Vagina (tissue), 2 donors: Measurements from ENCODE around the gene STON2. TPM values are rescaled to one million over a fixed set of nuclear protein-coding genes. Genes with fewer than 3 reads are reported as not detected.

Source experiments
- DNase-seq, 2 donors: peaks; one replicate each; pipeline ENCODE4 v3.0.0-alpha.2; 2017; ENCODE audit errors: extremely low spot score in 2 of 2
- H3K27ac ChIP-seq: fragments of 200-600 bp; sonication (generic); one replicate; pipeline ENCODE4 v1.5.1; 2019
- H3K27me3 ChIP-seq: fragments of 200-600 bp; sonication (generic); one replicate; pipeline ENCODE4 v1.5.1; 2019
- H3K36me3 ChIP-seq, 2 donors: fragments of 200-600 bp; sonication (generic); one replicate each; pipeline ENCODE4 v1.5.1; 2017 to 2019
- H3K4me1 ChIP-seq: fragments of 200-600 bp; sonication (generic); one replicate; pipeline ENCODE4 v1.5.1; 2019
- H3K4me3 ChIP-seq, 2 donors: fragments of 200-600 bp; sonication (generic); 1 replicate in 1 of 2; 2 replicates in 1 of 2; pipeline ENCODE4 v1.5.1; 2016 to 2019
- H3K9me3 ChIP-seq: fragments of 200-600 bp; sonication (generic); one replicate; pipeline ENCODE4 v1.5.1; 2019
- POLR2A ChIP-seq, 2 donors: fragments of 450-650 bp; IDR thresholded peaks; one replicate each; pipeline ENCODE4 v1.6.1; 2017; ENCODE audit warnings: antibody characterized with exemption in 2 of 2, mild to moderate bottlenecking in 2 of 2, moderate library complexity in 2 of 2
- POLR2AphosphoS5 ChIP-seq, 2 donors: sonication (generic); formaldehyde crosslinking; IDR thresholded peaks; one replicate each; pipeline ENCODE4 v1.9.0; 2017; ENCODE audit warnings: antibody characterized with exemption in 2 of 2, mild to moderate bottlenecking in 2 of 2, low read depth in 1 of 2; ENCODE audit not compliant: insufficient read depth in 1 of 2
- intact Hi-C: fragments of 100-400 bp; cut with DNase I; formaldehyde crosslinking; loops from one replicate; pipeline ENCODE4 v1.15.1; 2023
- total RNA-seq: library from RNA; depleted of rRNA; stranded (reverse); fragments of >200 nt; gene quantifications from one replicate; pipeline ENCODE4 v1.2.3, GENCODE V29; 2016
- TF ChIP-seq, protein P1 (sequence below), 3 experiments: fragments of 450-650 bp in 2 of 3; fragments of 200-600 bp in 1 of 3; sonication (generic) in 1 of 3; IDR thresholded peaks; one replicate each; pipeline ENCODE4 v1.5.1; 2017 to 2019; ENCODE audit warnings: antibody characterized with exemption in 3 of 3, mild to moderate bottlenecking in 2 of 3, moderate library complexity in 2 of 3

The STON2 gene
- total RNA-seq, 1 donor from 2014 or later: 39.8 TPM

DNA sequence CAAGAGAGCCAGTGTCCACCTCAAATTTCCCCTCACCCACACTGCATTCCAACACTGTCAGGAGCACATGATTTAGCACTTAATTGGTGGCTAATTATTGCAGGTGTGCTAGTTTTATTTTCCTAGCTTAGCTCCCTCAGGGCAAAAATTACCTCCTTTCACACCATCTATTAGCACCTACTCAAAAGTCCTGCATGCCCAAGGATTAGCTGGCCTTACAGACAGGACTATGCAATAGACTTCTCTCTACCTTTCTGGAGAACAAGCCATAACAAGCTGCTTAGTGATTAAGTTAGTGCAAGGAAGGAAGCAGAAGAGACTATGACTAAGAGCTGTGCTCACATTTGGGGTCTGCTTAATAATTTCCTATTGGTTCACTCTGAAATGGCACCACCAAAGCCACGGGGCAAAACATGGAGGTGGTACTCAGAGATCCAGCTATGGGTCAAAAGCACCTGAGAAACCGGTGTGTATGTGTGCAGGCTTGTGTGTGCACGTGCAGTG, 69.5 kb downstream of the STON2 start:
- DNase-seq: no peak
- no peak overlapping the region for H3K27ac ChIP-seq
- TF ChIP-seq POLR2AphosphoS5 (IDR thresholded peaks at IDR 0.05; ENCODE audit: insufficient read depth in 1 of 2, low read depth in 1 of 2) (no peak), POLR2A (IDR thresholded peaks at IDR 0.05) (no peak)
- TF ChIP-seq, protein P1, sequence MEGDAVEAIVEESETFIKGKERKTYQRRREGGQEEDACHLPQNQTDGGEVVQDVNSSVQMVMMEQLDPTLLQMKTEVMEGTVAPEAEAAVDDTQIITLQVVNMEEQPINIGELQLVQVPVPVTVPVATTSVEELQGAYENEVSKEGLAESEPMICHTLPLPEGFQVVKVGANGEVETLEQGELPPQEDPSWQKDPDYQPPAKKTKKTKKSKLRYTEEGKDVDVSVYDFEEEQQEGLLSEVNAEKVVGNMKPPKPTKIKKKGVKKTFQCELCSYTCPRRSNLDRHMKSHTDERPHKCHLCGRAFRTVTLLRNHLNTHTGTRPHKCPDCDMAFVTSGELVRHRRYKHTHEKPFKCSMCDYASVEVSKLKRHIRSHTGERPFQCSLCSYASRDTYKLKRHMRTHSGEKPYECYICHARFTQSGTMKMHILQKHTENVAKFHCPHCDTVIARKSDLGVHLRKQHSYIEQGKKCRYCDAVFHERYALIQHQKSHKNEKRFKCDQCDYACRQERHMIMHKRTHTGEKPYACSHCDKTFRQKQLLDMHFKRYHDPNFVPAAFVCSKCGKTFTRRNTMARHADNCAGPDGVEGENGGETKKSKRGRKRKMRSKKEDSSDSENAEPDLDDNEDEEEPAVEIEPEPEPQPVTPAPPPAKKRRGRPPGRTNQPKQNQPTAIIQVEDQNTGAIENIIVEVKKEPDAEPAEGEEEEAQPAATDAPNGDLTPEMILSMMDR (IDR thresholded peaks at IDR 0.05): no peak
- H3K27me3 ChIP-seq: no peaks in the 10 kb centered on the region
- no peaks in the 10 kb centered on the region for H3K9me3 ChIP-seq
- no peak overlapping the region for H3K4me3 ChIP-seq
- intact Hi-C loops: no loop called here
- no peaks in the 10 kb centered on the region for H3K36me3 ChIP-seq
- peaks cover 26% of the 10 kb centered on the region for H3K4me1 ChIP-seq

DNA sequence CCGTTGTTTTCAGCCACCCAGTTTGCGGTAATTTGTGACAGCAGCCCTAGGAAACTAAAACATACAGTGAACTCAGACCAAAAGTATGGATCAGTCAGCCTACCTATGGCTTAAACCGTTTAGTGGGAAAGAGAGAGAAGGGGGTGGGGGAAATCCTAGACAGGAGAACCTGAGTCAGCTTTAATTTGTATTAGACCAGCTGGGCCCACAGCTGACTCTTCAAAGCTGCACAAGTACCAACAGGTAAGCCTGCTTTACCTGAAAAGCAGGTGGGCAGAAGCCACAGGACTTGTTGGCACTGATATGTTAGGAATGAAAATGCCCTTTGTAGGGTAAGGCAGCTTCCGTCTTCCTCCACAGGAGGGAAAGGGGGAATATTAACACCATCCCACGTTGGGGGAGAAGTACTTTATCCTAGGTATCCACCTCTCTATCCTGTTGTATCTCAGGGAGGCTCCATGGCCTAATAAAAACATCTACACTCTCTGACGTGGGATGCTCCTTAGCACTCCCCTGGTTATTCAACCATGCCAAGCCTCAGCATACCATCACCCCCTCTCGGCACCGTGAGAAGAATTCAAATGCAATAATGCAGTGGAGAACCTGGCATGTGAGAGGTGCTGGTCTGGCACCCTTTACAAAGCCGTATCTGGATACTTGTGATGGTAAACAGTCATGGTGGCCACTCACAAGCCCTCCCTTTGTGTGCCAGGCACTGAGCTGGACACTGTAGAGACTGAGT, 70.3 kb downstream of the STON2 start:
- H3K4me3 ChIP-seq: no peak overlapping the region
- intact Hi-C loops: no loop called here

DNA sequence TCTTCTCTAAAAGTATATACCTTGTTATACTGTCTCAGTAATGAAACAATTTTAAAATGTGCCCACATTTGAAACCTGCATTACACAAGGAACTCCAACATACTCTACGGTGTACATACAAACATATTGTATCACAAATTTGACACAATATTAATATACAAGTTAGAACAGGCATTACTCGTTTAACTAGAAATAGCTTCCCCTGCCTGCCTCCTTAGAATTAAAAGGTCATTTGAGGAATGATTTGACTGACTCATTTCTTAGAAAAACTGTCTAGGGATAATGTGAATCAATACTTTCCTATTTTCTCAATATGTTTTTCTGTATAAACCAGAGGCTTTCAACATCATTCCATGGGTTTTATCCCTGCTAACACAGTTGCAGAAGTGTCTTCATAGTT, 73.7 kb downstream of the STON2 start:
- Histone ChIP-seq H3K4me1 (peaks cover 16% of the 10 kb centered on the region), H3K9me3 (no peaks in the 10 kb centered on the region), H3K27me3 (no peaks in the 10 kb centered on the region), H3K27ac (no peak overlapping the region), H3K4me3 (no peak overlapping the region), H3K36me3 (no peaks in the 10 kb centered on the region)
- TF ChIP-seq POLR2AphosphoS5 (IDR thresholded peaks at IDR 0.05; ENCODE audit: insufficient read depth in 1 of 2, low read depth in 1 of 2): peak in 1 of 2 donors; percentile 79
- TF ChIP-seq, protein P1 (IDR thresholded peaks at IDR 0.05): no peak
- DNase-seq: no peak
- intact Hi-C loops: no loop called here

More for the DNA sequence above, 70.3 kb downstream of the STON2 start:
- Histone ChIP-seq H3K27ac (no peak overlapping the region), H3K9me3 (no peaks in the 10 kb centered on the region), H3K4me1 (peaks cover 26% of the 10 kb centered on the region), H3K36me3 (no peaks in the 10 kb centered on the region), H3K27me3 (no peaks in the 10 kb centered on the region)
- no peak for DNase-seq
- TF ChIP-seq POLR2AphosphoS5 (IDR thresholded peaks at IDR 0.05; ENCODE audit: insufficient read depth in 1 of 2, low read depth in 1 of 2) (peak in 1 of 2 donors; percentile 79), POLR2A (IDR thresholded peaks at IDR 0.05) (no peak)

DNA sequence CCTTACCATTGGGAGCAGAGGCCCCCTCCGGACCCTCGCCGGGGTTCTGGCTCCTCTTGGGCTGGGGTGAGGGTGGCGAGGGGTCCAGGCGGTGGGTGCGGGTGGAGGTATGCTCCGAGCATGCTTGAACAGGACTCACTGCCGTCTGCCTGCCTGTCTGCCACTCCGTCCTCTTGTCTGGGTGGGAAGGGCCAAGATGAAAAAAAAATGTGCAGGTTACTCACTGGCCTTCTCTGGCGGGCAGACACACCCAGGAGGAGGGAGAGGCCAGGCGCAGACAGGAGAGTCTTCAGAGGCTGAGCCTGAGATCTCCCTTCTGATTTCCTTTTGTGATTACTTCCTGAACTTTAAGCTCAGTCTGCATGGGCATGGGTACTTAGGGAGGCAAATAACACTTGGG, 76.1 kb downstream of the STON2 start:
- TF ChIP-seq POLR2A (IDR thresholded peaks at IDR 0.05) (no peak), POLR2AphosphoS5 (IDR thresholded peaks at IDR 0.05; ENCODE audit: insufficient read depth in 1 of 2, low read depth in 1 of 2) (peak; percentile 42 to 47)
- DNase-seq: peak in 1 of 2 donors; percentile 29
- no peaks in the 10 kb centered on the region for H3K27me3 ChIP-seq
- no peaks in the 10 kb centered on the region for H3K4me1 ChIP-seq
- H3K36me3 ChIP-seq: no peaks in the 10 kb centered on the region
- H3K4me3 ChIP-seq: peak overlapping the region in 1 of 2 donors; percentile 35
- H3K9me3 ChIP-seq: no peaks in the 10 kb centered on the region
- intact Hi-C loops: no loop called here
- peak overlapping the region; percentile 34 for H3K27ac ChIP-seq

DNA sequence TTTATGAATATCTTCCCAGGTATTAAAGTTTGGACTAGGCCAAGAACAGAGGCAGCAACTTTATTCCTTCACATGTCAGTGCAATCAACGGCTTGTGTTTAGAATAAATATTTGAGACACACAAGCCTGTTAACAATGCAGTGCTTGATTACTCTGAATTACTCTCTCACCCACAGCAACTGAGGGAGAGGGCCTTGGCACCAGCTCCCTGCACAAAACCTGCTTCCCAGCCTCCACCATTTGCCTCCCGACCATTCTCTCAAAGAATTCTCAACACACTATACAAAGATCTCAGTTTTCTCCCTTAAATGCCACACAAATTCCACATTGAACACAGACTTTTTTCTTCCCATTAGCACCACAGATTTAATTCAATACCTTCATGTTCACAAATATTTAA, 77.0 kb downstream of the STON2 start:
- H3K4me1 ChIP-seq: no peaks in the 10 kb centered on the region
- H3K27me3 ChIP-seq: no peaks in the 10 kb centered on the region
- H3K9me3 ChIP-seq: no peaks in the 10 kb centered on the region
- H3K4me3 ChIP-seq: peak overlapping the region in 1 of 2 donors; percentile 35
- intact Hi-C loops: no loop called here
- H3K36me3 ChIP-seq: no peaks in the 10 kb centered on the region
- no peak for DNase-seq
- TF ChIP-seq POLR2A (IDR thresholded peaks at IDR 0.05) (no peak), POLR2AphosphoS5 (IDR thresholded peaks at IDR 0.05; ENCODE audit: insufficient read depth in 1 of 2, low read depth in 1 of 2) (no peak)
- TF ChIP-seq, protein P1 (IDR thresholded peaks at IDR 0.05): no peak
- peak overlapping the region; percentile 34 for H3K27ac ChIP-seq

DNA sequence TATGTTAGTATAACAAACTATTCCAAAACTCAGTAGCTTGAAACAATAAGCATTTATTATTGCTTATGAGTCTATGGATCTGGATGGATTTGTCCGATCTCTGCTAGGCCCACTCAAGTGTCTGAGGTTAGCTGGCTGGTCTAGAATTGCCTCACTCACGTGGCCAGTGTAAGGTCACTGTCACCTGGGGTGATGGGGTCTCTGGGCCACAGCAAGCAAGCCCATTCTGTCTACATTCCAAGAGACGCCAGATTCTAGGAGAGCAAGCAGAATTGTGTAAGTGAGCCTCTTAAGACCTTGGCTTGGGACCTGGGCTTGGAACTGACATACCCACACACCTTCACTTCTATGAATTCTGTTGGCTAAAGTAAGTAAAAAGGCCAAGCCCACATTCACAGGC, 80.2 kb downstream of the STON2 start:
- Histone ChIP-seq H3K4me3 (no peak overlapping the region), H3K36me3 (no peaks in the 10 kb centered on the region), H3K4me1 (no peaks in the 10 kb centered on the region), H3K9me3 (no peaks in the 10 kb centered on the region), H3K27me3 (no peaks in the 10 kb centered on the region), H3K27ac (no peak overlapping the region)
- intact Hi-C loops: no loop called here
- no peak for DNase-seq
- TF ChIP-seq POLR2AphosphoS5 (IDR thresholded peaks at IDR 0.05; ENCODE audit: insufficient read depth in 1 of 2, low read depth in 1 of 2) (no peak), POLR2A (IDR thresholded peaks at IDR 0.05) (no peak)
- TF ChIP-seq, protein P1 (IDR thresholded peaks at IDR 0.05): no peak
